Astrocyte of the hippocampus (primary cell): Measurements from ENCODE around the gene NUTM2E.
"Not testable (repeated sequence)": the region's sequence is repeated elsewhere in the genome, so short reads cannot be mapped to it uniquely, and the experiment has no call there.

ENCODE experiments used
- DNase-seq: peaks from one replicate; pipeline ENCODE4 v3.0.0; 2011; ENCODE audit warnings: low read depth, low spot score

The NUTM2E gene

GRCh38 chr10:79826496-79827215 lies at the start of gene NUTM2E:
Gene NUTM2E (plus strand): TSS chr10:79826739. CDS start chr10:79841741, 15,002 bp downstream.
- peak; percentile 84 for DNase-seq

- DNase-seq: not testable (repeated sequence)
Observed at GRCh38 chr10:79777997-79778396, 48.5 kb upstream of the NUTM2E start.

- peak; percentile 81 for DNase-seq
Observed at GRCh38 chr10:79779310-79779938, 47.1 kb upstream of the NUTM2E start.

GRCh38 chr10:79779992-79780391 lies 46.5 kb upstream of the NUTM2E start:
- DNase-seq: not testable (repeated sequence)

GRCh38 chr10:79781584-79781983 lies 45.0 kb upstream of the NUTM2E start:
- not testable (repeated sequence) for DNase-seq

GRCh38 chr10:79787455-79787952 lies 39.0 kb upstream of the NUTM2E start:
- DNase-seq: not testable (repeated sequence)

- not testable (repeated sequence) for DNase-seq
Observed at GRCh38 chr10:79789351-79789750, 37.2 kb upstream of the NUTM2E start.

- not testable (repeated sequence) for DNase-seq
Observed at GRCh38 chr10:79791906-79792517, 34.5 kb upstream of the NUTM2E start.

- not testable (repeated sequence) for DNase-seq
Observed at GRCh38 chr10:79799337-79799736, 27.2 kb upstream of the NUTM2E start.

- peak; percentile 7 for DNase-seq
Observed at GRCh38 chr10:79805857-79806256, 20.7 kb upstream of the NUTM2E start.

GRCh38 chr10:79811895-79812294 lies 14.6 kb upstream of the NUTM2E start:
- not testable (repeated sequence) for DNase-seq

- DNase-seq: not testable (repeated sequence)
Observed at GRCh38 chr10:79816290-79816689, 10.2 kb upstream of the NUTM2E start.

GRCh38 chr10:79823387-79823786 lies 3.2 kb upstream of the NUTM2E start:
- DNase-seq: not testable (repeated sequence)

GRCh38 chr10:79825587-79826011 lies 940 bp upstream of the NUTM2E start:
- peak; percentile 4 for DNase-seq

GRCh38 chr10:79826131-79826495 lies 426 bp upstream of the NUTM2E start:
- DNase-seq: peak; percentile 22

GRCh38 chr10:79833833-79834232 lies 7.3 kb downstream of the NUTM2E start:
- not testable (repeated sequence) for DNase-seq

- DNase-seq: not testable (repeated sequence)
Observed at GRCh38 chr10:79835891-79836290, 9.4 kb downstream of the NUTM2E start.

- DNase-seq: not testable (repeated sequence)
Observed at GRCh38 chr10:79836891-79837290, 10.4 kb downstream of the NUTM2E start.

GRCh38 chr10:79838441-79838840 lies 11.9 kb downstream of the NUTM2E start:
- DNase-seq: not testable (repeated sequence)

- not testable (repeated sequence) for DNase-seq
Observed at GRCh38 chr10:79853191-79853854, 26.8 kb downstream of the NUTM2E start.

- DNase-seq: not testable (repeated sequence)
Observed at GRCh38 chr10:79862269-79862668, 35.7 kb downstream of the NUTM2E start.

- not testable (repeated sequence) for DNase-seq
Observed at GRCh38 chr10:79862803-79863202, 36.3 kb downstream of the NUTM2E start.
